ENCODE data around the gene SELE. TPM values are rescaled to one million over a fixed set of nuclear protein-coding genes. Genes with fewer than 3 reads are reported as not detected.

The SELE gene
- total RNA-seq, 1 experiment from 2014 or later = not detected

- TF ChIP-seq ZNF281 (CRISPR knock-in tag; IDR thresholded peaks at IDR 0.05) = no peak
These were observed 46.1 kb upstream of the SELE start (continued) for GRCh38 chr1:169779970-169780369.

- CTCF ChIA-PET = no interaction called here
- no peak overlapping the region for H3K27ac Mint-ChIP-seq
- H3K4me3 Mint-ChIP-seq = no peak overlapping the region
- H3K36me3 Mint-ChIP-seq = 0 out of 2 replicates have a peak, but pooled peaks cover 2% of the 10 kb centered on the region
- TF ChIP-seq ZNF138 (CRISPR knock-in tag; conservative IDR thresholded peaks at IDR 0.05) = no peak
- no peak for TF ChIP-seq JUN (CRISPR knock-in tag; IDR thresholded peaks at IDR 0.05)
- TF ChIP-seq, protein P1, sequence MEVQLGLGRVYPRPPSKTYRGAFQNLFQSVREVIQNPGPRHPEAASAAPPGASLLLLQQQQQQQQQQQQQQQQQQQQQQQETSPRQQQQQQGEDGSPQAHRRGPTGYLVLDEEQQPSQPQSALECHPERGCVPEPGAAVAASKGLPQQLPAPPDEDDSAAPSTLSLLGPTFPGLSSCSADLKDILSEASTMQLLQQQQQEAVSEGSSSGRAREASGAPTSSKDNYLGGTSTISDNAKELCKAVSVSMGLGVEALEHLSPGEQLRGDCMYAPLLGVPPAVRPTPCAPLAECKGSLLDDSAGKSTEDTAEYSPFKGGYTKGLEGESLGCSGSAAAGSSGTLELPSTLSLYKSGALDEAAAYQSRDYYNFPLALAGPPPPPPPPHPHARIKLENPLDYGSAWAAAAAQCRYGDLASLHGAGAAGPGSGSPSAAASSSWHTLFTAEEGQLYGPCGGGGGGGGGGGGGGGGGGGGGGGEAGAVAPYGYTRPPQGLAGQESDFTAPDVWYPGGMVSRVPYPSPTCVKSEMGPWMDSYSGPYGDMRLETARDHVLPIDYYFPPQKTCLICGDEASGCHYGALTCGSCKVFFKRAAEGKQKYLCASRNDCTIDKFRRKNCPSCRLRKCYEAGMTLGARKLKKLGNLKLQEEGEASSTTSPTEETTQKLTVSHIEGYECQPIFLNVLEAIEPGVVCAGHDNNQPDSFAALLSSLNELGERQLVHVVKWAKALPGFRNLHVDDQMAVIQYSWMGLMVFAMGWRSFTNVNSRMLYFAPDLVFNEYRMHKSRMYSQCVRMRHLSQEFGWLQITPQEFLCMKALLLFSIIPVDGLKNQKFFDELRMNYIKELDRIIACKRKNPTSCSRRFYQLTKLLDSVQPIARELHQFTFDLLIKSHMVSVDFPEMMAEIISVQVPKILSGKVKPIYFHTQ (CRISPR knock-in tag; IDR thresholded peaks at IDR 0.05) = no peak
- no peak for TF ChIP-seq SP1 (CRISPR knock-in tag; conservative IDR thresholded peaks at IDR 0.05)
- no peak for TF ChIP-seq SOX15 (CRISPR knock-in tag; IDR thresholded peaks at IDR 0.05)
- no peak for TF ChIP-seq JAZF1 (CRISPR knock-in tag; IDR thresholded peaks at IDR 0.05)
- TF ChIP-seq CBFB (CRISPR knock-in tag; IDR thresholded peaks at IDR 0.05; ENCODE audit: low read depth) = no peak
- TF ChIP-seq, protein P2, sequence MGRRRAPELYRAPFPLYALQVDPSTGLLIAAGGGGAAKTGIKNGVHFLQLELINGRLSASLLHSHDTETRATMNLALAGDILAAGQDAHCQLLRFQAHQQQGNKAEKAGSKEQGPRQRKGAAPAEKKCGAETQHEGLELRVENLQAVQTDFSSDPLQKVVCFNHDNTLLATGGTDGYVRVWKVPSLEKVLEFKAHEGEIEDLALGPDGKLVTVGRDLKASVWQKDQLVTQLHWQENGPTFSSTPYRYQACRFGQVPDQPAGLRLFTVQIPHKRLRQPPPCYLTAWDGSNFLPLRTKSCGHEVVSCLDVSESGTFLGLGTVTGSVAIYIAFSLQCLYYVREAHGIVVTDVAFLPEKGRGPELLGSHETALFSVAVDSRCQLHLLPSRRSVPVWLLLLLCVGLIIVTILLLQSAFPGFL (CRISPR knock-in tag; IDR thresholded peaks at IDR 0.05; ENCODE audit: borderline replicate concordance) = no peak
- TF ChIP-seq ZNF671 (CRISPR knock-in tag; IDR thresholded peaks at IDR 0.05) = no peak
- TF ChIP-seq CREM (CRISPR knock-in tag; IDR thresholded peaks at IDR 0.05) = no peak
- no peak for TF ChIP-seq ESRRA (CRISPR knock-in tag; IDR thresholded peaks at IDR 0.05; ENCODE audit: borderline replicate concordance)
- ATAC-seq = no peak
- H3K27me3 Mint-ChIP-seq (ENCODE audit: low read depth) = no peaks in the 10 kb centered on the region
- peaks cover 7% of the 10 kb centered on the region for H3K9me3 Mint-ChIP-seq
- DNase-seq (ENCODE audit: low spot score) = no peak
- peaks cover 39% of the 10 kb centered on the region for H3K4me1 Mint-ChIP-seq
- POLR2A ChIA-PET = no interaction called here
These were observed 45.3 kb upstream of the SELE start for GRCh38 chr1:169779150-169779549.

- DNase-seq (ENCODE audit: low spot score) (no peak), ATAC-seq (no peak)
- no peaks in the 10 kb centered on the region for H3K9me3 Mint-ChIP-seq
- no peaks in the 10 kb centered on the region for H3K36me3 Mint-ChIP-seq
- H3K4me3 Mint-ChIP-seq = no peak overlapping the region
- H3K27ac Mint-ChIP-seq = no peak overlapping the region
- no peaks in the 10 kb centered on the region for H3K27me3 Mint-ChIP-seq (ENCODE audit: low read depth)
- CTCF ChIA-PET = interaction anchor here (1.0 kb wide), 1 partner anchor 64 kb away, joined by 3 read pairs; no protein-coding TSS in a partner anchor
- TF ChIP-seq TEAD4 (CRISPR knock-in tag; IDR thresholded peaks at IDR 0.05) = no peak
- no peak for TF ChIP-seq IRF2 (CRISPR knock-in tag; IDR thresholded peaks at IDR 0.05; ENCODE audit: borderline replicate concordance, low read depth)
- no peak for TF ChIP-seq ATF2 (CRISPR knock-in tag; IDR thresholded peaks at IDR 0.05; ENCODE audit: borderline replicate concordance, low read depth)
- no peak for TF ChIP-seq USF1 (CRISPR knock-in tag; IDR thresholded peaks at IDR 0.05)
- TF ChIP-seq SOX15 (CRISPR knock-in tag; IDR thresholded peaks at IDR 0.05) = no peak
- no peak for TF ChIP-seq ZNF263 (CRISPR knock-in tag; IDR thresholded peaks at IDR 0.05; ENCODE audit: low read depth)
- no peak for TF ChIP-seq ZNF416 (CRISPR knock-in tag; IDR thresholded peaks at IDR 0.05)
- no peak for TF ChIP-seq FOXJ3 (CRISPR knock-in tag; IDR thresholded peaks at IDR 0.05; ENCODE audit: borderline replicate concordance)
- no peak for TF ChIP-seq FOXP1 (CRISPR knock-in tag; IDR thresholded peaks at IDR 0.05; ENCODE audit: borderline replicate concordance)
- TF ChIP-seq CREM (CRISPR knock-in tag; IDR thresholded peaks at IDR 0.05) = no peak
- POLR2A ChIA-PET = no interaction called here
- H3K4me1 Mint-ChIP-seq = peaks cover 26% of the 10 kb centered on the region
These were observed 42.6 kb upstream of the SELE start for GRCh38 chr1:169776440-169776839.
